GM12873 (cell line): ENCODE measurements around the gene SMPD2.

Experiments
- TF ChIP-seq, protein P1 (sequence below): IDR thresholded peaks from 2 replicates; pipeline ENCODE4 v1.5.1; 2012; ENCODE audit warnings: low read depth, mild to moderate bottlenecking, moderate library complexity, low read length, control low read depth; ENCODE audit not compliant: insufficient read depth; ENCODE audit errors: missing control alignments

The SMPD2 gene

DNA sequence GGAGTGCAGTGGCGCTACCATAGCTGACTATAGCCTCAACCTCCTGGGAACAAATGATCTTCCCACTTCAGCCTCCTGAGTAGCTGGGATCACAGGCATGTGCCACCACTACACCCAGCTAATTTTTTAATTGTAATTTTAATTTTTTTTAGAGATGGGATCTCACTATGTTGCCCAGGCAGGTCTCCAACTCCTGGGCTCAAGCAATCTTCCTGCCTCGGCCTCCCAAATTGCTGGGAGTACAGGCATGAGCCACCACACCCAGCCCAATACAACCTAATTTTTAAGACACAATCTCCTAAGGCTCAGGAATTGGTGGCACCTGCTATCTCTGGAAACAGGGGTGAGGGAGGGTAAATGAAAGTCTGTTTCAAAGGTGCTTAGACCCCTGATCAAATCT is 36.7 kb downstream of the SMPD2 start:
- TF ChIP-seq, protein P1, sequence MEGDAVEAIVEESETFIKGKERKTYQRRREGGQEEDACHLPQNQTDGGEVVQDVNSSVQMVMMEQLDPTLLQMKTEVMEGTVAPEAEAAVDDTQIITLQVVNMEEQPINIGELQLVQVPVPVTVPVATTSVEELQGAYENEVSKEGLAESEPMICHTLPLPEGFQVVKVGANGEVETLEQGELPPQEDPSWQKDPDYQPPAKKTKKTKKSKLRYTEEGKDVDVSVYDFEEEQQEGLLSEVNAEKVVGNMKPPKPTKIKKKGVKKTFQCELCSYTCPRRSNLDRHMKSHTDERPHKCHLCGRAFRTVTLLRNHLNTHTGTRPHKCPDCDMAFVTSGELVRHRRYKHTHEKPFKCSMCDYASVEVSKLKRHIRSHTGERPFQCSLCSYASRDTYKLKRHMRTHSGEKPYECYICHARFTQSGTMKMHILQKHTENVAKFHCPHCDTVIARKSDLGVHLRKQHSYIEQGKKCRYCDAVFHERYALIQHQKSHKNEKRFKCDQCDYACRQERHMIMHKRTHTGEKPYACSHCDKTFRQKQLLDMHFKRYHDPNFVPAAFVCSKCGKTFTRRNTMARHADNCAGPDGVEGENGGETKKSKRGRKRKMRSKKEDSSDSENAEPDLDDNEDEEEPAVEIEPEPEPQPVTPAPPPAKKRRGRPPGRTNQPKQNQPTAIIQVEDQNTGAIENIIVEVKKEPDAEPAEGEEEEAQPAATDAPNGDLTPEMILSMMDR, result no peak

DNA sequence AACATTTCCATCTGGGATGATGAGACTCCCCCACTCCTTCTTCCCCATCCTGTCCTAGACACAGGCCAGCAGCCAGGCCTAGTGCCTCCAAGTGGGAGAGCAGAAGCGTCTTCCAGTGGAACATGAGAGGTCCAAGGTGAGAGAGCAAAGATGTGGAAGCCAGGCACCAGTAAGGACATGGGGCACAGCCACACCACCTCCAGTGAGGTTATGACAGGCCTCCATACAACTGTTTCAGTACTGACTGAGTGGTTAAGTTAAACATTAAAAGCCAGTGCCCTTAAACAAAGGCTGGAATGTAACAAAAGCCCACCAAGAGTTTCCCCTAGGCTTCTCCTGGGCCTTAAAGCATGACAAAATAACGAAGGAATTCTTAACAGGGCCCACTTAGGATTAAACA is 37.2 kb downstream of the SMPD2 start:
- TF ChIP-seq, protein P1, result no peak

DNA sequence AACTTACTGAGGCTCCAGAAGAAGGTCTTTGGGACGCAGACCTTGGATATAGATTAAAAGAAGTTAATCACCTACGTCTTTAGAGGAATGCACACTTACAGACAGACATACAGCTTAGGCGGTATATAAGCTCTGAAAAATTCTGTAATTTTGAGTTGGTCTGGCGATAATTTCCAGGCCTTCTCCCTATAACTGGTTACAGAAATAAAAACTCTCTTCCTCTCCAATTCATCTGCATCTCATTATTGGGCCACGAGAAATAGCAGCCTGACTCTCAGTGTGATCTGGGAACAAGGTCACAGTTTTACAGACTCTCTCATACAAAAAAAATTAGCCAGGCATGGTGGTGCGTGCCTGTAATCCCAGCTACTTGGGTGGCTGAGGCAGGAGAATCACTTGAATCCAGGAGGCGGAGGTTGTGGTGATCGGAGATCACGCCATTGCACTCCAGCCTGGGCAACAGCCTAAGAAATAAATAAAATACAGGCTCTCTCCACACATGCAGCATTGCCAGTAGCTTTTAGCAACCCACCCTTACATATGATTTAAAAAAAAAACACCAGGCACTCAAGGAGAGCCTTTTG is 37.8 kb downstream of the SMPD2 start:
- TF ChIP-seq, protein P1, result no peak

DNA sequence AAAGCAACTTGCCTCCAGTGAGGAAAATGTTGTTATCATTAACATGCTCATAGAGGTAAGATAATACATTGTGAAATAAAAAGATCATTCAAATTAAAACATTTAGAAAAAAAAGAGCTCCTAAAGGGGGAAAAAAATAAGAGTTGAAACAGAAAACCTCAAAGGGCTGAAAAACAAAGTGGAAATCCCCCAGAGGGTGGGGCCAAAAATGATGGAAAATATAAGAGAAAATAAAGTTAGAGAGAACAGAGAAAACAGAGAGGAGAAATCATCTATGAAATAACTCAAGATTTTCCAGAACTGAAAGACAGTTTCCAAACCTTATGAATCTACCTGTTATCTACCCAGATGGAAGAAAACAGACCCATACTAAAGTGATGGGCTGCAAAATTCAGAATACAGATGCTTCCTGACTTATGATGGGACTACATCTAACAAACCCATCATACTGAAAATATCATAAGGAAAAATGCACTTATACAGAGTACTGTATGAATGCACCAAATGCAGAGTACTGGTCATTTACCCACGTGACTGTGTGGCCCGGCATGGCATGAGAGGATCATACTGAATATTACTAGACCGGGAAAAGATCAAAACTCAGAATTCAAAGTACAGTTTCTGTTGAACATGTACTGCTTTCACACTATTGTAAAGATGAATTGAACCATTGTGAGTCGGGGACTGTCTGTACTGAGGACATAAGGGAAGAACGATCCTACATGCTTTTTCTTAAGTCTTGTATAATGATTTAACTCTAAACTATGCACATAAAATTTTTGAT is 38.5 kb downstream of the SMPD2 start:
- TF ChIP-seq, protein P1, result no peak

DNA sequence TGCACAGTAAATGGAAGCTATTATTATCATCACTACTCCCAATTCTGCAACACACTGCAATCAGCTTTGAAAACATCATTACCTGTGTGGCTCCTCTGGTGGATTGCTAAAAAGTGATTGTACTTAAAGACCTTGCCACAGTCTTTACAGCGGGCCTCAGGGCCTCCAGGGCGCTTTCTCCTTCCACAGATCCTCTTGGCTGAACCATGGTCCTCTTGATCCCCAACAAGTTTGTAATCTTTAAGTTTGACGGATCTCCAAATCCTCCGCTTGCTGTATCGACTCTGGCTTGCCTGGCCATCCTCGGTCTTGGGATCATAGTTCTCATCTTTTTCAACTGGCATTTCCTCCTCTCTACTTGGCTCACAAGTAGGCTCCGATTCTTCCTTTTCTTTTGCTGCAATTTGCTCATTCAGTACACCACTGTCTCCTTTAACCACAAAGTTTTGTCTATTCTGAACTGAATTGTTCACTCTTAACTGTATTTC is 40.5 kb downstream of the SMPD2 start:
- TF ChIP-seq, protein P1, result no peak

DNA sequence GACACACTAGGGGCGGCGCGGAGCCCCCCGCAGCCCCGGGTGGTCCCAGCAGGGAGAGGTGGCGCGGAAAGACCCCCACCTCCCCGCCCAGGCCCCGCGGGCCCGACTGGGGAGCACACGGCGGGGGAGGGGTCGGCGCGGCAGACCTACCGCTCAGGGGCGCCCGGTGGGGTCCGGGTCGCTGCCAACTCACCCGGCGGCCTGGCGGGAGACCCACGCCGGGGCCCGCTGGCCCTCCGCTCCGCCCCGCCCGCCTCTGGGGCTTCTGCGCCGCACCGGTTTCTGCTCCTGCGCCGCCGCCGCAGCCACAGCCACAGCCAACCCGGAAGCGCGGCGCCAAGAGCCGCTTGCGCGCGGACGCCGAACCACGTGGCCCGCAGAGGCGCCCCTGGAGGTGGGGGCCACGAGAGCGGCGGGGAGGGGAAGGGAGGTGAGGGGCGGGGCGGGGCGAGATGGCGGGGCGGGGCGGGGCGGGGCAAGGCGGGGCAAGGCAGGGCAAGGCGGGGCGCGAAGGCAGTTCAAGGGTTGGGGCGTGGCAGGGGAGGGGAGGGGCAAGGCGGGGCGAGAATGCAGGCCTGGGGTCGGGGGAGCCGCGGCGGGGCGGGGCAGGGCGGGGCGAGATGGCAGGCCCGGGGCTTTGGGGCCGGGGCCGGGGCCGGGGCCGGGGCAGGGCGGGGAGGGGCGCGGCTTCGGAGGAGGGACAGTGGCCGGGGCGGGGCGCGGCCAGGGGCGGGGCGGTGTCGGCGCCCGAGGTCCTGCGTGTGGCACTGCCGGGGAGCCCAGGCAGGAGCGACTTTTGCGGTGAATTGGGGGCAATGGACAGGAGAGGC is 42.6 kb downstream of the SMPD2 start, which contains the start of gene ZBTB24:
Gene ZBTB24 (minus strand): TSS at position 315 of the 830 bp plus-strand sequence. CDS start 1,193 bp downstream, outside the sequence.
- TF ChIP-seq, protein P1, result no peak

DNA sequence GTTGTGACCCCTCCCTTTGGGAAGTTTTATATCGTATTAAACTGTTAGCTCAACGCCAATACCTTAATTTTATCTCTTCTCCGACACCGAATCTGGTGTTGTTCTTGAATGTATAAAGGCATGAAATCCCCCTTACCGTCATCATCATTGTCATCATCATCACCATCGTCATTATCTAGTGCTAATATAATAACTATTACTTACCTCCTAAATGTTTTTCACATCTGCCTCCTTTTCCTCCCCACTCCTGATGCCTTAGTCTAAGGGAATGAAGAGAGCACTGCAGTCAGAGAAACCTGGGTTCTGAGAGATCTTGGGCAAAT is 43.2 kb downstream of the SMPD2 start:
- TF ChIP-seq, protein P1, result no peak
